PC-3 (cell line): Measurements from ENCODE around the gene G6PD.

Experiments
- CTCF ChIP-seq: fragments of 300-600 bp; sonication (generic); conservative IDR thresholded peaks from 2 replicates; pipeline ENCODE4 v1.5.1; 2017; ENCODE audit warnings: antibody characterized with exemption, low read depth, mild to moderate bottlenecking, low read length
- EZH2 ChIP-seq: fragments of 300-600 bp; sonication (generic); IDR thresholded peaks from one replicate; pipeline ENCODE4 v1.6.1; 2017; ENCODE audit warnings: antibody characterized with exemption, mild to moderate bottlenecking, low read length; ENCODE audit not compliant: unreplicated experiment
- EZH2phosphoT487 ChIP-seq: fragments of 300-600 bp; sonication (generic); IDR thresholded peaks from 2 replicates; pipeline ENCODE4 v1.6.1; 2018; ENCODE audit warnings: mild to moderate bottlenecking, antibody characterized with exemption, low read length, borderline replicate concordance

- TF ChIP-seq CTCF, result no peak
- no peak for TF ChIP-seq EZH2
- no peak for TF ChIP-seq EZH2phosphoT487
Measured at GRCh38 chrX:154507673-154508383, 38.8 kb downstream of the G6PD start.
